Measurements from ENCODE around the gene ANP32E.

DNA sequence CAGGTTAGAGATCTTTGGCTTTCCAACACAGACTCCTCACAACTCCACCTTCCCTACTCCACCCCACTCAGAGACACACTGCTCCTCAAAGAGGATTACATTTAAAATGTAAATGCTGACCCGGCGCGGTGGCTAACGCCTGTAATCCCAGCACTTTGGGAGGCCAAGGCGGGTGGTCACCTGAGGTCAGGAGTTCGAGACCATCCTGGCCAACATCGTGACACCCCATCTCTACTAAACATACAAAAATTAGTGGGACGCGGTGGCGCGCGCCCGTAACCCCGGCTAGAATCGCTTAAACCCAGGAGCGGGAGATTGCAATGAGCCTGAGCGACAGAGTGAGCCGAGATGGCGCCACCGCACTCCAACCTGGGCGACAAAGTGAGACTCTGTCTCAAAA, 1.8 kb upstream of the ANP32E start:
- TF ChIP-seq, protein P1, sequence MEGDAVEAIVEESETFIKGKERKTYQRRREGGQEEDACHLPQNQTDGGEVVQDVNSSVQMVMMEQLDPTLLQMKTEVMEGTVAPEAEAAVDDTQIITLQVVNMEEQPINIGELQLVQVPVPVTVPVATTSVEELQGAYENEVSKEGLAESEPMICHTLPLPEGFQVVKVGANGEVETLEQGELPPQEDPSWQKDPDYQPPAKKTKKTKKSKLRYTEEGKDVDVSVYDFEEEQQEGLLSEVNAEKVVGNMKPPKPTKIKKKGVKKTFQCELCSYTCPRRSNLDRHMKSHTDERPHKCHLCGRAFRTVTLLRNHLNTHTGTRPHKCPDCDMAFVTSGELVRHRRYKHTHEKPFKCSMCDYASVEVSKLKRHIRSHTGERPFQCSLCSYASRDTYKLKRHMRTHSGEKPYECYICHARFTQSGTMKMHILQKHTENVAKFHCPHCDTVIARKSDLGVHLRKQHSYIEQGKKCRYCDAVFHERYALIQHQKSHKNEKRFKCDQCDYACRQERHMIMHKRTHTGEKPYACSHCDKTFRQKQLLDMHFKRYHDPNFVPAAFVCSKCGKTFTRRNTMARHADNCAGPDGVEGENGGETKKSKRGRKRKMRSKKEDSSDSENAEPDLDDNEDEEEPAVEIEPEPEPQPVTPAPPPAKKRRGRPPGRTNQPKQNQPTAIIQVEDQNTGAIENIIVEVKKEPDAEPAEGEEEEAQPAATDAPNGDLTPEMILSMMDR (IDR thresholded peaks at IDR 0.05), result no peak
- TF ChIP-seq POLR2A (IDR thresholded peaks at IDR 0.05), result no peak
